HG03439 (cell line): ENCODE results near the gene RPH3AL.
"Not testable (repeated sequence)": the region's sequence is repeated elsewhere in the genome, so short reads cannot be mapped to it uniquely, and the experiment has no call there.

ENCODE experiments used
- ATAC-seq: cut with Tn5 transposase; IDR thresholded peaks from one replicate; pipeline ENCODE4 v1.9.1; 2021; ENCODE audit warnings: mild to moderate bottlenecking, moderate library complexity; ENCODE audit not compliant: unreplicated experiment

RPH3AL gene

DNA sequence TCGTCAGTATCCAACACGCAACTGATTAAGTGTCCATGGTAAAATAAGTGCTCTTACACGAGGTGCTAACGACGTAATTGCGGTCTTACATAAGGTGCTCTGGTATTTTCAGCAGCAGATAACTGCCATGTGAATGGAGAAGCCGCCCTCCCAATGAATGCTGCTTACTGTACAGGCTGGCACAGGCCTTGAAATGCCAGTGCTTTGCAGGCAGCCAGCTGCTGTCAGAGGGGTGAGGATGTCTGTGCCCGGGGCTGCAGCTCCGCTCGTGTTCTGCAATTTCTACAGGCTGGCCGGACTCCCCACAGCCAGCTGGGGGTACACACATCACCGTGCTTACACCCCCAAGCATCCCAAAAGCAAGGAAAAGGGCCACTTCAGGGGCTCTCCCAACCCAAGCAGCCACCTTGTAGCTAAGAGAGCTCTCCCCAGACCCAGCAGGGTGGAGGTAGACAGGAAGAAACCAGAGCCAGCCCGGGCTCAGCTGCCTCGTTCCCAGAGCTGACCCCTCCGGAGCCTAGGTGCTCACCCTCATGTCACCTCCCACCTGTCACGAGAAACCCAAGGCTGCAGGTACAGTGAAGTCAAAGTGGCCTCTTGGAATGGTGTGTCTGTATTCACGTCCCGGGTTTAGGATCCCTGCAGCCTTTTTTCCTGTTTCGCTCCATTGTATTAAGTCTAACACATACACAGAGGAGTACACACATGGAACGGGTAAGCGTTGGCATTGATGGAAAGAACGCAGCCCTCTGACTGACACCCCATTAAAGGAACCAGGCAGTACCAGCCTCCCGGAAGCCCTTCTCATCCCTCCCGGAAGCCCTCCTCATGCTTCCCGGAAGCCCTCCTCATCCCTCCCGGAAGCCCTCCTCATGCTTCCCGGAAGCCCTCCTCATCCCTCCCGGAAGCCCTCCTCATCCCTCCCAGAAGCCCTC, 27.2 kb upstream of the RPH3AL start:
- no peak for ATAC-seq

DNA sequence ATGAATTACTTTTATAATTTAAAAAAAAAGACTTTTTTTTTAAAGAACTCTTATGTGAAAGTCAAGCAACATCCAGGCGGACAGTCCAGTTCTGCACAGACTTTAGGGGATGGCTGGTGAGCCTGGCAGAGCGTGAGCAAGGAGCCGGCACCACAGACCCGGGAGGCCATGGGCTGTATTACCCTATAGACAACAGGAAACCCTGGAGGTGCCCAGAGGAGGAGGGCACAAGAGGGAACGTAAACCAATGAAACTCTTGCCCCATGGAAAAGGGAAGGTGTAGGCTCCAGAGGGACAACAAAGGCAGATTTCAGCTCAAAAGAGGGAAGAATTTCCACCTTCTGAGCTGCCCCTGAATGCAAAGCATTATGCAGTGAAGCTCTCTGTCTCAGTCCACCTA, 25.5 kb upstream of the RPH3AL start:
- no peak for ATAC-seq

DNA sequence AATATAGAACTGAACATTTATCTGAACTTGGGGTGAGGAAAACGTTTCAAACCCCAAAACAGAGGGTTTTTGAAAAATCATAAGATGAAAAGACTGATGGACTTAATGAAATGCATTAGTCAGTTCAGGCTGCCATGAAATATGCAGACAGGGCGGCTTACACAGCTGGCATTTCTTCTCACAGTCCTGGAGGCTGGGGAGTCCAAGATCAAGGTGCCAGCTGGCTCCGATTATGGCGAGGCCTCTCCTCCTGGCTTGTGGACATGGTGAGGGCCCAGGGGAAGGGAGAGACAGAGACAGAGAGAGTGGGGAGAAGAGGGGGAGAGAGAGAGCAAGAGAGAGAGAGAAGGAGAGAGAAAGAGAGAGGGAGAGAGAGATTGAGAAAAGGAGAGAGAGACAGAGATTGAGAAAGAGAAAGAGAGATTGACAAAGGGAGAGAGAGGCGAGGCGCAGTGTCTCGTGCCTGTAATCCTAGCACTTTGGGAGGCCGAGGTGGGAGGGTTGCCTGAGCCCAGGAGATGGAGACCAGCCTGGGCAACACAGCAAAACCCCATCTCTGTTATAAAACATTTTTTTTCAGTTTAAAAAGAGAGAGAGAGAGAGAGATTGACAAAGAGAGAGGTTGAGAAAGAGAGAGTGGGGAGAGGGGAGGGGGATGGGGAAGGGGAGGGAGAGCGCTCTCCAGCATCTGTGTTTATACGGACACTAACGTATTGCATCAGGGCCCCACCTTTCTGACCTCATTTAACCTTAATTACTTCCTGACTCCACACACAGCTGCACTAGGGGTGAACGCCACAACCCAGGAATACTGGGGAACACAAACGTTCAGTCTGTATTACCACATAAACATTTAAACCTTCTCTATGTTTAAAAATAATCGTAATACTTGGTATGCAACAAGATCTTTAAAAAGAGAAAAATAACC, 24.6 kb upstream of the RPH3AL start:
- no peak for ATAC-seq

DNA sequence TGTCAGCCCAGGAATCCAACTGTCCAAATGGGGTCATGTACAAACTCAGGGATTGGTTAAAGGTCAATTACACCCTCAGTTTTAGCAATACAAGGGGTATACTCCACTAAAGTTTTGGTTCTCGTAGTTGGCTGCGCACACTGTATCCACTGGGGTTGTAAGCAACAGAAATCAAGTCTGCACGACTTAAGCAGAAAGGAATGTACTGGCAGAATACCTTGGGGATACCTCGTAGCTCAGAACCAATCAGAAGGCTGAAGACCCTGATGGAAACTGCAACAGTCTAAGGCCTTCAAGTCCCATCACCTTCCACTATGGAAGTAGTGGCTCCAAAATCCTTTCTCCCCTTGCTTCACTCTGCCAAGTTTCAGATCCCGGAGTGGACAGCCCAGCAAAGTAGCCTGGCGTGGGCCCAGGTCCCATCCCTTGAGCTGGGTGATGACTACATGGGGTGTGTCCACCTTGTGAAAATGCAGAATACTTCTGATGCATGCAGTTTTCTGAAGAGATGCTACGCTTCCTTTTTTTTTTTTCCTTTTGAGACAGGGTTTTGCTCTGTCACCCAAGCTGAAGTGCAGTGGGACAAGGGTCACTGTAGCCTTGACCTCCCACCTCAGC, 21.1 kb upstream of the RPH3AL start:
- no peak for ATAC-seq

DNA sequence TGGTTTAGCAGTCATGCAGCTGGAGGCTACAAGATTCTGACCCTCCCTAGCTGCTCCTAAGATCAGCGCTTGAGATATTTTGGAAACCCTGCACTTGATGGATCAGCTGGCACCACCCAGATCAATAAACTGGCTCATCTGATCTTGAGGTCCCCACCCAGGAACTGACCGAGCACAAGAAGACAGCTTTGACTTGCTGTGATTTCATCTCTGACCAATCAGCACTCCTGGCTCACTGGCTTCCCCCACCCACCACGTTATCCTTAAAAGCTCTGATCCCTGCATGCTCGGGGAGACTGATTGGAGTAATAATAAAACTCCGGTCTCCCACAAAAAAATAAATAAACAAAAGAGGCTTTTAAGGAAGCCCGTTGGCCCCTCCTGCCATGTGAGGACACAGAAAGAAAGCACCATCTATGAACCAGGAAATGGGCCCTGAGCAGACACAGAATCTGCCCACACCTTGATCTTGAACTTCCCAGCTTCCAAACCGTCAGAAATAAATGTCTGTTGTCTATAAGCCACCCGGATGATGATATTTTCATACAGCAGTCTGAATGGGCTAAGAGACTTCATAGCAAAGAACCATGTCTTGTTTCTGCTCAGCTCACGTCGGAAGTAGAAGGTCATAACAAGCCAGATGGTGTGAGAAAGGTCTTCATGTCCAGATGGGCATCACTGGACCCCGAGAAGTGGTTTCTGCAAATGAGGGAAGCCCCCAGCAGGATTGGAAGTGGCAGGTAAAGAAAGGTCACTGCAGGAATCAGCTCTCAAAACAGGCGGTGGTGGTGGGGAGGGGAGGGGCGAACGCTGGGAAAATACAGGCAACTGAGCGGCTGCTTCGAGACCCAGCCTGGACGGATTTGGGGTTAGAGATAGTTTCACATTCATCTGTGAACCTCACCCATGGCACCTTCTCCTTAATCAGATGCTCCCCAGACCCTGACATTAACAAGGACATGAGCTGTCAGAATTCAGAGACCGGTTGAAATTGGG, 19.8 kb upstream of the RPH3AL start:
- no peak for ATAC-seq

DNA sequence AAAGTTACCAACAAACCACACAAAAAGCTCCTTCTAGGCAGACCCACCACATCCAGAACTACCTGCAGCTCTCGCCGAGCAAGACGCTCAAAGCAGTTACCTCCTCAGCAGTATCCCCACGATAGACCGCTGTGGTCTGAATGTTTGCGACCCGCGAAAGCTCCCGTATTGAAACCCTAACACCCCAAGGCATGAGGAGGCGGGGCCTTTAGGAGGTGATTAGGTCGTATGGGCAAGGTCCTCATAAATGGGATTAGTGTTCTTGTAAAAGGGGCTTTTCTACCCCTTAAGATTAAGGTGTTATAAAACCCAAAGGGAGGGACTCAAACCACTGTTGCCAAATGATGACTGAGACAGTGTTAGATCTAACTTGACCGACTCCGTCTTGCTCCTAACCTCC, 19.0 kb upstream of the RPH3AL start:
- no peak for ATAC-seq

DNA sequence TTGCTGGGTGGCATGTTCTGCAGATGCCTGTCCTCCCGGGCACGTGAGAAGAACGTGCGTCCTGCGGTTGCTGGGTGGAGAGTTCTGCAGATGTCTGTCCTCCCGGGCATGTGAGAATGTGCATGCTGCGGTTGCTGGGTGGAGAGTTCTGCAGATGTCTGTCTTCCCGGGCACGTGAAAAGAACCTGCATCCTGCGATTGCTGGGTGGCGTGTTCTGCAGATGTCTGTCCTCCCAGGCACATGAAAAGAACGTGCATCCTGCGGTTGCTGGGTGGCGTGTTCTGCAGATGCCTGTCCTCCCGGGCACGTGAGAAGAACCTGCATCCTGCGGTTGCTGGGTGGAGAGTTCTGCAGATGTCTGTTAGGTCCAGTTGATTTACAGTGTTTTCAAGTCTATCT, 15.0 kb upstream of the RPH3AL start:
- ATAC-seq = not testable (repeated sequence)

DNA sequence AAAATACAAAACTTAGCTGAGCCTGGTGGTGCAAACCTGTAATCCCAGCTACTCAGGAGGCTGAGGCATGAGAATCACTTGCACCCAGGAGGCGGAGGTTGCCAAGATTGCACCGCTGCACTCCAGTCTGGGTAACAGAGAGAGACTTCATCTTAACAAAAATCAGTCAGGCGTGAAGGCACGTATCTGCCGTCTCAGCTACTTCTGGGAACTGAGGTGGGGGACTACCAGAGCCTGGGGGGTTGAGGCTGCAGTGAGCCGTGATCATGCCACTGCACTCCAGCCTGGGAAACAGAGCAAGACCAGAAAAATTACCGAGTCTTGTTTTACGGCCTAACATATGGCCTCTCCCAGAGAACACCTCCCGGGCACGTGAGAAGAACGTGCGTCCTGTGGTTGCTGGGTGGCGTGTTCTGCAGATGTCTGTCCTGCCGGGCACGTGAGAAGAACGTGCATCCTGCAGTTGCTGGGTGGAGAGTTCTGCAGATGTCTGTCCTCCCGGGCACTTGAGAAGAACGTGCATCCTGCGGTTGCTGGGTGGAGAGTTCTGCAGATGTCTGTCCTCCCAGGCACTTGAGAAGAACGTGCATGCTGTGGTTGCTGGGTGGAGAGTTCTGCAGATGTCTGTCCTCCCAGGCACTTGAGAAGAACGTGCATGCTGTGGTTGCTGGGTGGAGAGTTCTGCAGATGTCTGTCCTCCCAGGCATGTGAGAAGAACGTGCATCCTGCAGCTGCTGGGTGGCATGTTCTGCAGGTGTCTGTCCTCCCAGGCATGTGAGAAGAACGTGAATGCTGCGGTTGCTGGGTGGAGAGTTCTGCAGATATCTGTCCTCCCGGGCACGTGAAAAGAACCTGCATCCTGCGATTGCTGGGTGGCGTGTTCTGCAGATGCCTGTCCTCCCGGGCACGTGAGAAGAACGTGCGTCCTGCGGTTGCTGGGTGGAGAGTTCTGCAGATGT, 14.3 kb upstream of the RPH3AL start:
- not testable (repeated sequence) for ATAC-seq

DNA sequence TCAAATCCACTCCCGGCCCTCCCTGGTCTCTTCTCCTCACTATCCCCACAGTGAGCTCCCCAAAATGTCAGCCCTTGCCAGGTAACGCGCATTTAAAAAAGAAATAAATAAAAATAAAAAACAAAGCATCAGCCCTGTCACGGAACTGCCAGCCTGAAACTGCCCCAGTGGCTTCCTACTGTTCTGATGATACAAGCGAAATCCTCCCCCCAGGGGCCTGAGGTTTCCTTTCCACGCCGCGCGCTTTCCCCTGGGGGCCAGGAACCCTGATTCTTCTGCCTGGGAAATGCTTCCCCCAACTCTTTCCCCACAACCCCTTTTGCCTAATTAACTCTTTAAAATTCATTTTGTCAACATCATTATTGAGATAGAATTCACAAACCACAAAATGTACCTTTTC, 12.2 kb upstream of the RPH3AL start:
- no peak for ATAC-seq

DNA sequence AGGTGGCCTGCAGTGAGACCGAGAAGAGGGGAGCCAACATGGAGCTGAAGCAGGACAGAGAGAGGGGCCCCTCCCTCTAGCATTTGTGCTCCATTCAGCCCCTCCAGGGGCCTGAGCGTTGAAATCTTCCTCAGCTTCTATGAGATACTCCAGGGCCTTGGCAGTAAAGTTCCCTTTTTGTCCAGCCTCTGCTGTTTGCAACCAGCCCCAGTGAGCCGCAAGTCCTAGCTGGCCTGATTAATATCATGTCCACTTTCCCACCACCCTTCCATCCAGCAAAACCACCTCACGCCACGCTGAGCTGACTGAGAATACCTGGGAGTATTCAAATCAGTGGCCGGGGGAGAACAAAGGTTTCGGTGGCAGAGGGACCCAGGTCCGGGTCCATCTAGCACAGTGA, 11.7 kb upstream of the RPH3AL start:
- ATAC-seq = no peak

DNA sequence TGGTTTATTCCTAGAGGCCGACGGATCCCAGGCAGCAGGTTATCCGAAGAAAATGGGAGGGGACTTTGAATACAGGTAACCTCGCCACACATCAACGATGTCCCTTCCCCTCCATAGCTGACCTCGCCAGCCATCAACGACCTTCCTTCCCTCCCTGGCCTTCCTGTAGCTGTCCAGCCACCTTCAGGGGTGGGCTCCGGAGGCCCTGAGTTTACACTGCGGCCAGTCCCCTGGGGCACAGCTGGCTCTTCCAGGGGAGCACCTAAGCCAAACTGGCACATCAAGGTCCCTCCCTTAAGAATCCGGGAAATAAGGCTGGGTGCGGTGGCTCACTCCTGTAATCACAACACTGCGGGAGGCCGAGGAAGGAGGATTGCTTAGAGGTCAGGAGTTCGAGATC, 10.1 kb upstream of the RPH3AL start:
- ATAC-seq = no peak

DNA sequence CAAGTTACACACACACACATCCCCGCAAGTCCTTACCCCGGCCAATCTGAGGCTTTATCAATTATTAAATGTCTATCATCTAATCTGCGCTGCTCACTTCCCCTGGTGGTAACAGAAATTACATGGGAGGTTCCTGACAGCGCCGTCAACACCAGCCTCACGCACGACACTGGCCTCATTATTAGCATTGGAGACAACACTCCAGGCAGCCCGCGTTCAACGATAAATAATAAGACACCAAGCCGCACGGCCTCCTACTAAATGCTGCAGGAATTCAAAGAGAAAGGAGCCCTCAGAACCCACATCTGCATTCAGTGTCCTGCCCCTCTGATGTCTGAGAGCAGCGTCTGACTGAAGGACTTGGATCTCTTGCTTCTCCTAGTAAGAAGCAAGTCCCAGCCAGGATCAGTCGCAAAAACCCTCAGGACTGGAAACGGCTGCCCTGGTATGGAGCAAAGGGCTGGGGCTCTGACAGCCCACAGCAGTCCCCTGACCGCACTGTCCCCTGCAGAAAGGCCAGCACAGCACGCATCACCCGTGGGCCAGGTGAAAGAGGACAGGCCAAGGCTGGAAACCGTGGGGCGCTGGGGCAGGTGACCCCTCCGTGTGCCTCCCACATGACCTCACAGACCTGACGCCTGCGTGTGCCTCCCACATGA, 7.6 kb upstream of the RPH3AL start:
- no peak for ATAC-seq

DNA sequence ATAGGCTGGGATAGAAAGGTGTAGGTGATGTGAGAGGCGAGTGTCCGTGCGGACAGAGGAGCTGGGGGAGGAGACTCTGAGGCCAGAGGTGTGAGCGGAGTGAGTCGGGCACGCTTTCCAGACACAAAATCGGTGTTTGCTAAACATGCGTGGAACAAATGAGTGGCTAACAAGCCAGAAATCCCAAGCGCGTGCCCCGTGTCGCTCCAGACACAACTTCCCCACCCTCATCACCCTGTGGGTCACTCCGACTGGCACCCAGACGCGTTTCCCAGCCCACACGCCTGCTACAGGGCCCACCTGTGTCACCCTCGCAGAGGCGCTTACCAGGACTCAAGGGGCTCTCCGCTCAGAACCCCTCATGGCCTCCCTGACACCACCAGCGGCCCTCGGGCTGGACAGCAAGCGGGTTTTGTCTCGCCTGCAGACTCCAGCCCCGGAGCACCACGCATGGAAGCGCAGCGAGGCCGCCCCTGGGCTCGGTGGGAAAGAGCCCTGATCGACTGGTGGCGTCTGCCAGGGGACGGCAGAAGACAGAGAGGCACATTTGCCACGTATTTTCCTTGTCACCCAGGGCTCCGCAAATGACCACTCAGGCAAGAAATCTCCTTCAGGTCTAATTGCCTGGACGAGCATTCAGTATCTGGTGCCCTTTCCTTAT, 6.0 kb upstream of the RPH3AL start:
- ATAC-seq = no peak

DNA sequence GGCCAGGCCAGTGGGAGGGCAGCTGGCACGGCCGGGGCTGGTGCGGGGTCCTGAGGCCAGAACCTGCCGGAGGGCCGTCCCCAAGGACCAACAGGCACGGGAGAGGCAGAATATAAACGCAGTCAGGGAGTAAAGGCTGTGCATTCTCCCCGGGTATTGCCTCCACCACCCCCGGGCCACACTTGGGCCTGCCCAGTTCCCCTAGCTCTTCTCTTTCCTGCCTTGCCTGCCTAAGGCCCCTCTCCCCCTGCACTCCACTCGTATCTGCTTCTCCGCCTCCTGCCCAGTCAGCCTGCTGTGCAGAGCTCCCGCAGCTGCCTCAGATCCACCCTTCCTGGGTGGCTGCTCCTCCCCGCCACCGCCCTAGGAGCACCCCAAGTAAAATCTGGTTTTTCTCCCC, 5.0 kb upstream of the RPH3AL start:
- ATAC-seq = no peak

DNA sequence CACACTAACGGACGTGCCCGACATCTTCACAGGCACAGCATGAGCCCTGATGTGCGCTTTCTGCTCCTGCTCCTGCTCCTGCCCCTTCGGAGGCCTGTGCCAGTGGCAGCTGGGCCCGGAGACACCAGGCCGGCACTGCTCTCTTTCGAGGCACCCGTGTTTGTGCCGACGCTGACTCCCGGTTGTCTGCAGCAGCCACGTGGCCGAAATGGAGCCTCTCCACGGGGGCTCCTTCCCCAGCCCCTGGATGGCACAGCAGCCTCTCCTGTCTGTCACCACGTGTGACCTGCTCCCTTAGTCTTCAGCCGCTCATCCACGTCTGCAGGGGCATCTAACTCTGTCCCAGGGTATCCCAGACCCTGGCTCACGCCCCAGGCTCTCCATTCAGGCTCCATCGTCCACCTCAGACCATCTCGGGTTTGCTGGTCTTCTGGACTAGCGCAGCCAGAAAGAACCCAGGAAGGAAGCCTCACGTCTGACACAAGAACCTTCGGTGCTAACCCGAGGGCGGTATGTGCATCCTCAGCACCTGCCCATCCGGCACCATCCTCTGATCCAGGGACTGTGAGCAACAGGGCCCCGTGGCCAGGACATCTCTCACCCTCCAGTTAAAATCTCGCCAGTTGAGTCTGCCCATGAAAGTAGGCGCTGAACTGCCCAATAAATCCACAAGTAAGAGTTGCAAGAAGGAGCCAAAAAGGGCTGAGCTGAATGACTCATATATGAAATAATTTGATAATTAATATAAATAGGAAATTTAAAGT, 4.2 kb upstream of the RPH3AL start:
- ATAC-seq = no peak

DNA sequence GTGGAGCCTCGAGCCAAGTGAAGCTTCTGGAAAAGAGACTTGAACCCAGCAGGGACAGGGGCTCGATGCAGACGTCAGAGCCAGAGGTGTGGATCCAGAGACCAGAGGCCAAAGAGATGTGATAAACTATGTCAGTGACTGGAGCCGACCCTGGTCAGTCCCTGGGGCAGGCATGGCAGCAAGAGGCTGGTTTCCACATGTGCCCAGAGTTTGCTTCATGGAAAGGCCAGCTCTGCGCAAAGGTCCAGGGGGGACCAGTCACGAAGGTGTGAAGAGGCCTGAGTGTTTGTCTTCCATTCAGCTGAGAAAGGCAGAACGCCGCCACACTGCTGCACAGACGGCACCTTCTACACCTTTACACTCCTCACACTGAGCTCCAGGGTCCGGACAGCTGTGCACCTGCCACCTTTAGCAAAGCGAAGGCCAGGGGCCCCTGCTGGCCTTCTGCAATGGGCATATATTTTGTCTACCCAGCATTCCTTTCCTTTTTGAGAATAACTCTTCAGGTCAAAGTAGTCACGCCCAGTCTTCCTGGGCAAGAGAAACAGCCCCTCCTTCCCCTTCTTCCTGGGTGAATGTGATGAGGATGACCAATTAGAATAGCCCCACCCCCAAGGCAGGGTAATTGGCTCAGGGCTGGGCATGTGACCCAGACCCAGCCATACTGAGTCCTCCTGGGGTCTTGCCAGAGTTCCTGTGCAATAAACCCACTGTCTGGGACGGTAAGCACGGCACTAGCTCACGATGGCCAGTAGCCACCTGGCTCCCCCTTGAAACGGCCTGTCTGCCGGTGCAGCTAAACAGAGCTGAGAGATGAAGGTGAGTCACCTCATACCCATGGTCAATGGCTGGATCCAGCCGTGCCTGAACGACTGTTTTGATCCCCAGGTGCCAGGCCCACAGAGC, 2.3 kb upstream of the RPH3AL start:
- ATAC-seq = no peak
